GM12878 (cell line): ENCODE data around the gene PHLPP1. TPM values are rescaled to one million over a fixed set of nuclear protein-coding genes. Genes with fewer than 3 reads are reported as not detected.

Experiments
- BCL3 ChIP-seq: IDR thresholded peaks from 2 replicates; pipeline ENCODE4 v1.6.1; 2011; ENCODE audit warnings: borderline replicate concordance, low read depth, mild to moderate bottlenecking, moderate library complexity, low read length; ENCODE audit not compliant: insufficient read depth, poor library complexity, severe bottlenecking
- BMI1 ChIP-seq: fragments of 450-650 bp; IDR thresholded peaks from 2 replicates; pipeline ENCODE4 v1.6.1; 2016; ENCODE audit warnings: mild to moderate bottlenecking, moderate library complexity, borderline replicate concordance
- FOXK2 ChIP-seq: fragments of 450-650 bp; IDR thresholded peaks from 2 replicates; pipeline ENCODE4 v1.6.1; 2017; ENCODE audit warnings: mild to moderate bottlenecking, moderate library complexity
- FOXM1 ChIP-seq: IDR thresholded peaks from 2 replicates; pipeline ENCODE4 v1.6.1; 2012; ENCODE audit warnings: low read depth, mild to moderate bottlenecking, inconsistent platforms, low read length, moderate library complexity
- IRF3 ChIP-seq: fragments of 450-650 bp; IDR thresholded peaks from 2 replicates; pipeline ENCODE4 v1.6.1; 2014; ENCODE audit warnings: mild to moderate bottlenecking
- MTA2 ChIP-seq: fragments of 450-650 bp; IDR thresholded peaks from 2 replicates; pipeline ENCODE4 v1.6.1; 2016; ENCODE audit warnings: low read depth, mild to moderate bottlenecking, moderate library complexity
- RAD21 ChIP-seq: IDR thresholded peaks from 2 replicates; pipeline ENCODE4 v1.6.1; 2011; ENCODE audit warnings: mild to moderate bottlenecking, low read depth, low read length, moderate library complexity; ENCODE audit not compliant: insufficient read depth
- RBBP5 ChIP-seq: fragments of 200-600 bp; sonication (generic); conservative IDR thresholded peaks from 2 replicates; pipeline ENCODE4 v1.6.1; 2016
- SKIL ChIP-seq: fragments of 450-650 bp; IDR thresholded peaks from 2 replicates; pipeline ENCODE4 v1.6.1; 2017; ENCODE audit warnings: mild to moderate bottlenecking, low read depth, inconsistent platforms; ENCODE audit not compliant: poor library complexity, severe bottlenecking
- SREBF1 ChIP-seq: IDR thresholded peaks from 2 replicates; pipeline ENCODE4 v1.6.1; 2012; ENCODE audit warnings: mild to moderate bottlenecking, low read length
- STAT3 ChIP-seq: IDR thresholded peaks from 2 replicates; pipeline ENCODE4 v1.6.1; 2011; ENCODE audit warnings: low read depth, low read length, improper control_type of control experiment
- polyA plus RNA-seq, 11 experiments: library from polyadenylated mRNA; depleted of rRNA in 4 of 11; unstranded in 6 of 11; stranded (reverse) in 5 of 11; fragments of >200 nt; fragmentation: Nextera tagmentation in 4 of 11; fragmentation: Illumina TruSeq in 1 of 11; extraction: Ambion mirVana in 4 of 11; extraction: Trizol in 1 of 11; gene quantifications; 1 replicate in 1 of 11; 2 replicates in 10 of 11; pipeline versions ENCODE4 v1.2.1 to v1.2.3, GENCODE V29; 2011 to 2016; ENCODE audit warnings: inconsistent platforms in 2 of 11, missing spikeins in 2 of 11, low read depth in 1 of 11
- total RNA-seq, 4 experiments: library from RNA; depleted of rRNA in 3 of 4; stranded (reverse); fragments of >200 nt in 3 of 4; fragmentation: Illumina TruSeq in 1 of 4; extraction: Trizol in 1 of 4; gene quantifications; 2 replicates each; pipeline versions ENCODE4 v1.2.1 to v1.2.3, GENCODE V29; 2013 to 2021
- TF ChIP-seq, protein P1 (sequence below): fragments of 450-650 bp; IDR thresholded peaks from 2 replicates; pipeline ENCODE4 v1.6.1; 2018; ENCODE audit warnings: borderline replicate concordance, mild to moderate bottlenecking; ENCODE audit not compliant: partially characterized antibody

PHLPP1 gene
- total and polyA plus RNA-seq, 10 of the 15 experiments (the other 5 are each of a cell fraction or from before 2014, with no cell fraction given): 0.42 to 7.0 (median 1.9) TPM

DNA sequence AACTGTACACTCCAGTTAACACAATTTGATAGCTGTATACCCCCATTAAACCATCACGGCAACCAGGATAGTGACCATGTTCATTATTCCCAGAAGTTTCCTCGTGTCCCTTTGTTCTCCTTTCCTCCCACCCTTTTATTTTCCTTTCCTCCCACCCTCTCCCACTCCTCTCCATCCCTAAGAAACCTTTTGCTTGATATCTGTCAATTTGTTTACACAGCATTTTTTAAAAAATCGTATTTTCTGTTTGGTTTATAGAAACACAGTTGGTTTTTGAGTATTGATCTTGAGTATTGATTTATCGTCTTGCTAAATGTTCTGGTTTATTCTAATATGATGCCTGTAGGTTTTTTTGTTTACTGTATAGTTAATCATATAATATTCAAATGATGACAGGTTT lies 119.4 kb downstream of the PHLPP1 start (continued):
- TF ChIP-seq BCL3: no peak
- no peak for TF ChIP-seq RAD21
- no peak for TF ChIP-seq FOXK2
- TF ChIP-seq, protein P1, sequence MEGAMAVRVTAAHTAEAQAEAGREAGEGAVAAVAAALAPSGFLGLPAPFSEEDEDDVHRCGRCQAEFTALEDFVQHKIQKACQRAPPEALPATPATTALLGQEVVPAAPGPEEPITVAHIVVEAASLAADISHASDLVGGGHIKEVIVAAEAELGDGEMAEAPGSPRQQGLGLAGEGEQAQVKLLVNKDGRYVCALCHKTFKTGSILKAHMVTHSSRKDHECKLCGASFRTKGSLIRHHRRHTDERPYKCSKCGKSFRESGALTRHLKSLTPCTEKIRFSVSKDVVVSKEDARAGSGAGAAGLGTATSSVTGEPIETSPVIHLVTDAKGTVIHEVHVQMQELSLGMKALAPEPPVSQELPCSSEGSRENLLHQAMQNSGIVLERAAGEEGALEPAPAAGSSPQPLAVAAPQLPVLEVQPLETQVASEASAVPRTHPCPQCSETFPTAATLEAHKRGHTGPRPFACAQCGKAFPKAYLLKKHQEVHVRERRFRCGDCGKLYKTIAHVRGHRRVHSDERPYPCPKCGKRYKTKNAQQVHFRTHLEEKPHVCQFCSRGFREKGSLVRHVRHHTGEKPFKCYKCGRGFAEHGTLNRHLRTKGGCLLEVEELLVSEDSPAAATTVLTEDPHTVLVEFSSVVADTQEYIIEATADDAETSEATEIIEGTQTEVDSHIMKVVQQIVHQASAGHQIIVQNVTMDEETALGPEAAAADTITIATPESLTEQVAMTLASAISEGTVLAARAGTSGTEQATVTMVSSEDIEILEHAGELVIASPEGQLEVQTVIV: no peak
- no peak for TF ChIP-seq STAT3
- no peak for TF ChIP-seq SKIL
- TF ChIP-seq RBBP5: no peak
- no peak for TF ChIP-seq MTA2
- no peak for TF ChIP-seq SREBF1
- no peak for TF ChIP-seq FOXM1
- TF ChIP-seq IRF3: no peak
- TF ChIP-seq BMI1: no peak
